IMR-90 (cell line): ENCODE data around the gene LRRC18. TPM values are rescaled to one million over a fixed set of nuclear protein-coding genes. Genes with fewer than 3 reads are reported as not detected.

Experiments
- ATAC-seq: fragments of 200-7000 bp; cut with Tn5 transposase; 2 replicates; pipeline ENCODE4 v1.9.1; 2020; ENCODE audit warnings: low read depth, mild to moderate bottlenecking, moderate library complexity
- BruUV-seq: library from RNA; stranded (reverse); fragments of 400-500 nt; replicated peaks from 2 replicates; lab custom pipeline; 2021; lab: Mats Ljungman, UMichigan
- CTCF ChIA-PET: fragments of 300-600 bp; formaldehyde crosslinking; extraction: SDS; loops from one replicate; lab custom pipeline; 2021; ENCODE audit warnings: antibody characterized with exemption; lab: Yijun Ruan, JAX
- POLR2A ChIA-PET: fragments of 300-600 bp; sonication (Branson Sonifier 250); formaldehyde crosslinking; loops from one replicate; lab custom pipeline; 2022; ENCODE audit warnings: antibody characterized with exemption; ENCODE audit not compliant: unreplicated experiment; lab: Charles Lee
- DNase-seq: peaks from one replicate; pipeline ENCODE4 v3.0.0; 2013
- H2AFZ ChIP-seq: replicated peaks from 2 replicates; pipeline ENCODE3; 2013; ENCODE audit warnings: low read length, mild to moderate bottlenecking; ENCODE audit not compliant: poor library complexity
- H2AK5ac ChIP-seq: 2 replicates; pipeline ENCODE4 v1.6.1; 2013; ENCODE audit warnings: low read depth, low read length, inconsistent platforms
- H2AK9ac ChIP-seq: replicated peaks from 2 replicates; pipeline ENCODE3; 2013; ENCODE audit warnings: mild to moderate bottlenecking, low read depth, low read length, moderate library complexity; ENCODE audit not compliant: poor library complexity
- H2BK120ac ChIP-seq: 2 replicates; pipeline ENCODE4 v1.6.1; 2013; ENCODE audit warnings: low read depth, low read length, inconsistent platforms
- H2BK15ac ChIP-seq: 3 replicates; pipeline ENCODE4 v1.6.1; 2013; ENCODE audit warnings: low read depth, low read length, inconsistent platforms
- H2BK20ac ChIP-seq: 2 replicates; pipeline ENCODE4 v1.6.1; 2013; ENCODE audit warnings: low read depth, mild to moderate bottlenecking, inconsistent platforms, low read length, moderate library complexity
- H2BK5ac ChIP-seq: 2 replicates; pipeline ENCODE4 v1.6.1; 2013; ENCODE audit warnings: mild to moderate bottlenecking, low read depth, low read length, inconsistent platforms; ENCODE audit not compliant: poor library complexity, severe bottlenecking
- H3K14ac ChIP-seq: replicated peaks from 2 replicates; pipeline ENCODE4 v1.6.1; 2013; ENCODE audit warnings: low read depth, low read length, inconsistent platforms
- H3K18ac ChIP-seq: 2 replicates; pipeline ENCODE4 v1.6.1; 2013; ENCODE audit warnings: low read depth, low read length, control low read depth
- H3K23ac ChIP-seq: 2 replicates; pipeline ENCODE4 v1.6.1; 2013; ENCODE audit warnings: low read depth, low read length, inconsistent platforms
- H3K27ac ChIP-seq: 2 replicates; pipeline ENCODE4 v1.5.1; 2013; ENCODE audit warnings: mild to moderate bottlenecking, control low read depth, low read length; ENCODE audit not compliant: insufficient read depth
- H3K27me3 ChIP-seq: 2 replicates; pipeline ENCODE4 v1.6.1; 2013; ENCODE audit warnings: low read length; ENCODE audit not compliant: control insufficient read depth, insufficient read depth
- H3K36me3 ChIP-seq: 2 replicates; pipeline ENCODE4 v1.6.1; 2013; ENCODE audit warnings: low read length, mixed read lengths; ENCODE audit not compliant: control insufficient read depth, insufficient read depth
- H3K4ac ChIP-seq: 2 replicates; pipeline ENCODE4 v1.6.1; 2013; ENCODE audit warnings: low read depth, low read length, inconsistent platforms
- H3K4me1 ChIP-seq: 2 replicates; pipeline ENCODE4 v1.6.1; 2013; ENCODE audit warnings: low read length, mixed read lengths; ENCODE audit not compliant: control insufficient read depth, insufficient read depth
- H3K4me2 ChIP-seq: 2 replicates; pipeline ENCODE4 v1.6.1; 2013; ENCODE audit warnings: low read depth, mild to moderate bottlenecking, control low read depth, low read length, moderate library complexity
- H3K4me3 ChIP-seq: 2 replicates; pipeline ENCODE4 v1.5.1; 2013; ENCODE audit warnings: low read depth, mild to moderate bottlenecking, control low read depth, low read length, moderate library complexity; ENCODE audit not compliant: insufficient read depth
- H3K56ac ChIP-seq: 2 replicates; pipeline ENCODE4 v1.6.1; 2013; ENCODE audit warnings: low read length, inconsistent platforms; ENCODE audit not compliant: insufficient read depth; ENCODE audit errors: extremely low read depth
- H3K79me1 ChIP-seq, 2 experiments: 2 replicates each; pipeline ENCODE4 v1.6.1; 2013; ENCODE audit warnings: low read length in 2 of 2, inconsistent platforms in 1 of 2, low read depth in 1 of 2
- H3K9ac ChIP-seq: 2 replicates; pipeline ENCODE4 v1.6.1; 2013; ENCODE audit warnings: low read depth, low read length, control low read depth
- H3K9me1 ChIP-seq: 2 replicates; pipeline ENCODE4 v1.6.1; 2013; ENCODE audit warnings: low read length, inconsistent platforms; ENCODE audit not compliant: insufficient read depth
- H3K9me3 ChIP-seq: 2 replicates; pipeline ENCODE4 v1.6.1; 2013; ENCODE audit warnings: low read length; ENCODE audit not compliant: control insufficient read depth, insufficient read depth
- H4K20me1 ChIP-seq: 2 replicates; pipeline ENCODE4 v1.6.1; 2013; ENCODE audit warnings: low read length, inconsistent platforms; ENCODE audit not compliant: insufficient read depth
- H4K5ac ChIP-seq: 2 replicates; pipeline ENCODE4 v1.6.1; 2013; ENCODE audit warnings: mild to moderate bottlenecking, low read depth, low read length, control low read depth
- H4K8ac ChIP-seq, 2 experiments: 2 replicates each; pipeline ENCODE4 v1.6.1; 2013; ENCODE audit warnings: low read depth in 2 of 2, low read length in 2 of 2, control low read depth in 1 of 2, inconsistent platforms in 1 of 2
- H4K91ac ChIP-seq: 2 replicates; pipeline ENCODE4 v1.6.1; 2013; ENCODE audit warnings: low read depth, low read length, inconsistent platforms; ENCODE audit not compliant: insufficient read depth
- BHLHE40 ChIP-seq: fragments of 150-350 bp; IDR thresholded peaks from 2 replicates; pipeline ENCODE4 v1.6.1; 2016; ENCODE audit warnings: mild to moderate bottlenecking, low read depth, low read length
- CEBPB ChIP-seq: IDR thresholded peaks from 2 replicates; pipeline ENCODE4 v1.6.1; 2012; ENCODE audit warnings: low read depth, low read length, improper control_type of control experiment
- CHD1 ChIP-seq: IDR thresholded peaks from 2 replicates; pipeline ENCODE4 v1.6.1; 2012; ENCODE audit warnings: low read depth, low read length, improper control_type of control experiment
- FOS ChIP-seq: fragments of 150-350 bp; IDR thresholded peaks from 2 replicates; pipeline ENCODE4 v1.6.1; 2016; ENCODE audit warnings: low read depth, low read length
- MAFK ChIP-seq: IDR thresholded peaks from 2 replicates; pipeline ENCODE4 v1.6.1; 2012; ENCODE audit warnings: low read depth, low read length, improper control_type of control experiment
- MAZ ChIP-seq: IDR thresholded peaks from 2 replicates; pipeline ENCODE4 v1.6.1; 2012; ENCODE audit warnings: low read depth, mild to moderate bottlenecking, low read length, improper control_type of control experiment, moderate library complexity, borderline replicate concordance
- MXI1 ChIP-seq: IDR thresholded peaks from 2 replicates; pipeline ENCODE4 v1.6.1; 2012; ENCODE audit warnings: low read depth, mild to moderate bottlenecking, low read length, moderate library complexity, borderline replicate concordance
- NFE2L2 ChIP-seq: fragments of 150-350 bp; IDR thresholded peaks from 2 replicates; pipeline ENCODE4 v1.6.1; 2016; ENCODE audit warnings: low read depth, mild to moderate bottlenecking, low read length
- POLR2A ChIP-seq: IDR thresholded peaks from 2 replicates; pipeline ENCODE4 v1.6.1; 2012; ENCODE audit warnings: mild to moderate bottlenecking, low read depth, low read length
- RAD21 ChIP-seq: IDR thresholded peaks from 2 replicates; pipeline ENCODE4 v1.6.1; 2012; ENCODE audit warnings: low read length, improper control_type of control experiment
- RCOR1 ChIP-seq: IDR thresholded peaks from 2 replicates; pipeline ENCODE4 v1.6.1; 2012; ENCODE audit warnings: mild to moderate bottlenecking, low read length, improper control_type of control experiment; ENCODE audit not compliant: insufficient replicate concordance
- RFX5 ChIP-seq: IDR thresholded peaks from 2 replicates; pipeline ENCODE4 v1.8.0; 2012; ENCODE audit warnings: low read depth, mild to moderate bottlenecking, low read length, moderate library complexity
- SMC3 ChIP-seq: fragments of 150-350 bp; IDR thresholded peaks from 2 replicates; pipeline ENCODE4 v1.6.1; 2016; ENCODE audit warnings: low read depth, mild to moderate bottlenecking, antibody characterized with exemption, low read length, moderate library complexity
- WGBS, 2 experiments: methylation state at CpG; one replicate each; pipeline versions ENCODE4 v1.1.5 to v1.1.7; 2013; ENCODE audit warnings: missing lambda C conversion rate in 2 of 2; ENCODE audit not compliant: insufficient read length in 1 of 2; ENCODE audit errors: extremely low coverage in 2 of 2; 5-methylcytosine and 5-hydroxymethylcytosine counted together
- dilution Hi-C: fragments of 300-500 bp; cut with HindIII; formaldehyde crosslinking; loops from one replicate; pipeline ENCODE4 v1.14.3; 2018; ENCODE audit warnings: low sequenced_read_pairs; ENCODE audit not compliant: unreplicated experiment
- in situ Hi-C: fragments of 300-500 bp; cut with MboI; formaldehyde crosslinking; loops from 3 replicates; pipeline ENCODE4 v1.14.3; 2019; ENCODE audit warnings: low sequenced_read_pairs, inconsistent platforms, mixed read lengths
- intact Hi-C: fragments of 100-400 bp; cut with micrococcal nuclease; formaldehyde crosslinking; loops from 2 replicates; pipeline ENCODE4 v1.10.0; 2022
- polyA plus RNA-seq, 3 experiments: library from polyadenylated mRNA; depleted of rRNA; stranded (reverse); fragments of >200 nt; gene quantifications; 2 replicates each; pipeline ENCODE4 v1.2.3, GENCODE V29; 2012; ENCODE audit warnings: low replicate concordance in 1 of 3
- total RNA-seq: library from RNA; depleted of rRNA; stranded (reverse); fragments of >200 nt; gene quantifications from 2 replicates; pipeline ENCODE4 v1.2.3, GENCODE V29; 2012
- TF ChIP-seq, protein P1 (sequence below): conservative IDR thresholded peaks from 2 replicates; pipeline ENCODE4 v1.5.1; 2012; ENCODE audit warnings: mild to moderate bottlenecking, low read depth, low read length, improper control_type of control experiment
- TF ChIP-seq, protein P2 (sequence below): fragments of 150-350 bp; IDR thresholded peaks from 2 replicates; pipeline ENCODE4 v1.6.1; 2017; ENCODE audit warnings: mild to moderate bottlenecking, antibody characterized with exemption, low read length, low read depth
- TF ChIP-seq, protein P3 (sequence below): fragments of 150-350 bp; IDR thresholded peaks from 2 replicates; pipeline ENCODE4 v1.6.1; 2016; ENCODE audit warnings: low read depth, mild to moderate bottlenecking, low read length, moderate library complexity, borderline replicate concordance

Gene LRRC18
- total and polyA plus RNA-seq, 2 of the 4 experiments (the other 2 are of a cell fraction), result not detected

DNA sequence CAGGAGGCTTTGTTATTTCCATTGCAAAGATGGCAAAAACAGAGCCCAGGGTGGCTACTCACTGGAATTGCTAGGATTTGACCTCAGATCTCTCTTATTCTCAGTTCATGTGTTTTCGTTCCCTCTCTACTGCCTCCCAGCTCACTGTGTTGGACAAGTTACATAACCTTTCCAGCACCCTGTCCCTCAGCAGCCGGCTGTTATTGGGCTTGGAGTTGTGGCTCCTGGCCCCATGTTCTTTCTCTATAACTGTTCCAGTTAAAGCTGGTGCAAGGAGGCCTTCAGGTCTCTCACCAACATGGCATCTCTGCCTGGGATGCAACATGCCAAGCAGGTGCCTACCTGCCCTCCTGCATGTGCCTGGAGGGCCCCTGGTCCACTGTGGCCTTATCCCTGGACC, 56.8 kb downstream of the LRRC18 start:
- Histone ChIP-seq H2BK5ac (no peak overlapping the region), H2BK15ac (no peak overlapping the region), H3K18ac (no peak overlapping the region), H3K9me1 (no peaks in the 10 kb centered on the region), H3K27ac (no peak overlapping the region), H4K20me1 (no peaks in the 10 kb centered on the region), H2BK20ac (no peak overlapping the region), H2AK9ac (no peak overlapping the region), H2AFZ (no peak overlapping the region), H3K4me3 (no peak overlapping the region), H2AK5ac (no peak overlapping the region), H2BK120ac (no peak overlapping the region), H3K4me2 (no peak overlapping the region), H3K36me3 (no peaks in the 10 kb centered on the region), H3K79me1 (no peaks in the 10 kb centered on the region), H3K56ac (no peak overlapping the region), H3K23ac (no peak overlapping the region), H3K4me1 (no peaks in the 10 kb centered on the region), H3K9me3 (no peaks in the 10 kb centered on the region), H4K91ac (no peak overlapping the region), H3K27me3 (peaks cover 6% of the 10 kb centered on the region), H4K5ac (no peak overlapping the region), H3K14ac (no peak overlapping the region), H4K8ac (no peak overlapping the region), H3K4ac (no peak overlapping the region), H3K9ac (no peak overlapping the region)
- ATAC-seq (no peak), DNase-seq (no peak)
- ChIA-PET POLR2A (no interaction called here), CTCF (no interaction called here)
- in situ Hi-C loops (no loop called here), dilution Hi-C loops (no loop called here), intact Hi-C loops (no loop called here)
- WGBS, 2 experiments, result no CpG with 5 or more reads among the region's 2 CpGs
- no TSS peak for BruUV-seq
- TF ChIP-seq, protein P1, sequence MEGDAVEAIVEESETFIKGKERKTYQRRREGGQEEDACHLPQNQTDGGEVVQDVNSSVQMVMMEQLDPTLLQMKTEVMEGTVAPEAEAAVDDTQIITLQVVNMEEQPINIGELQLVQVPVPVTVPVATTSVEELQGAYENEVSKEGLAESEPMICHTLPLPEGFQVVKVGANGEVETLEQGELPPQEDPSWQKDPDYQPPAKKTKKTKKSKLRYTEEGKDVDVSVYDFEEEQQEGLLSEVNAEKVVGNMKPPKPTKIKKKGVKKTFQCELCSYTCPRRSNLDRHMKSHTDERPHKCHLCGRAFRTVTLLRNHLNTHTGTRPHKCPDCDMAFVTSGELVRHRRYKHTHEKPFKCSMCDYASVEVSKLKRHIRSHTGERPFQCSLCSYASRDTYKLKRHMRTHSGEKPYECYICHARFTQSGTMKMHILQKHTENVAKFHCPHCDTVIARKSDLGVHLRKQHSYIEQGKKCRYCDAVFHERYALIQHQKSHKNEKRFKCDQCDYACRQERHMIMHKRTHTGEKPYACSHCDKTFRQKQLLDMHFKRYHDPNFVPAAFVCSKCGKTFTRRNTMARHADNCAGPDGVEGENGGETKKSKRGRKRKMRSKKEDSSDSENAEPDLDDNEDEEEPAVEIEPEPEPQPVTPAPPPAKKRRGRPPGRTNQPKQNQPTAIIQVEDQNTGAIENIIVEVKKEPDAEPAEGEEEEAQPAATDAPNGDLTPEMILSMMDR, result no peak
- TF ChIP-seq RCOR1 (no peak), NFE2L2 (no peak), BHLHE40 (no peak), MAZ (no peak), FOS (no peak), POLR2A (no peak), MAFK (no peak), MXI1 (no peak), RFX5 (no peak), CEBPB (no peak), SMC3 (no peak), CHD1 (no peak), RAD21 (no peak)
- TF ChIP-seq, protein P2, sequence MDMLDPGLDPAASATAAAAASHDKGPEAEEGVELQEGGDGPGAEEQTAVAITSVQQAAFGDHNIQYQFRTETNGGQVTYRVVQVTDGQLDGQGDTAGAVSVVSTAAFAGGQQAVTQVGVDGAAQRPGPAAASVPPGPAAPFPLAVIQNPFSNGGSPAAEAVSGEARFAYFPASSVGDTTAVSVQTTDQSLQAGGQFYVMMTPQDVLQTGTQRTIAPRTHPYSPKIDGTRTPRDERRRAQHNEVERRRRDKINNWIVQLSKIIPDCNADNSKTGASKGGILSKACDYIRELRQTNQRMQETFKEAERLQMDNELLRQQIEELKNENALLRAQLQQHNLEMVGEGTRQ, result no peak
- TF ChIP-seq, protein P3, sequence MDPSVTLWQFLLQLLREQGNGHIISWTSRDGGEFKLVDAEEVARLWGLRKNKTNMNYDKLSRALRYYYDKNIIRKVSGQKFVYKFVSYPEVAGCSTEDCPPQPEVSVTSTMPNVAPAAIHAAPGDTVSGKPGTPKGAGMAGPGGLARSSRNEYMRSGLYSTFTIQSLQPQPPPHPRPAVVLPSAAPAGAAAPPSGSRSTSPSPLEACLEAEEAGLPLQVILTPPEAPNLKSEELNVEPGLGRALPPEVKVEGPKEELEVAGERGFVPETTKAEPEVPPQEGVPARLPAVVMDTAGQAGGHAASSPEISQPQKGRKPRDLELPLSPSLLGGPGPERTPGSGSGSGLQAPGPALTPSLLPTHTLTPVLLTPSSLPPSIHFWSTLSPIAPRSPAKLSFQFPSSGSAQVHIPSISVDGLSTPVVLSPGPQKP, result no peak
